GM18498 (cell line): ENCODE data around the gene SH3GLB1.
A peak's percentile ranks its signal among the peaks of the same experiment; 100 is the strongest.

ENCODE experiments used
- ATAC-seq: cut with Tn5 transposase; IDR thresholded peaks from one replicate; pipeline ENCODE4 v1.9.1; 2021; ENCODE audit warnings: mild to moderate bottlenecking, moderate library complexity; ENCODE audit not compliant: unreplicated experiment

SH3GLB1 gene

DNA sequence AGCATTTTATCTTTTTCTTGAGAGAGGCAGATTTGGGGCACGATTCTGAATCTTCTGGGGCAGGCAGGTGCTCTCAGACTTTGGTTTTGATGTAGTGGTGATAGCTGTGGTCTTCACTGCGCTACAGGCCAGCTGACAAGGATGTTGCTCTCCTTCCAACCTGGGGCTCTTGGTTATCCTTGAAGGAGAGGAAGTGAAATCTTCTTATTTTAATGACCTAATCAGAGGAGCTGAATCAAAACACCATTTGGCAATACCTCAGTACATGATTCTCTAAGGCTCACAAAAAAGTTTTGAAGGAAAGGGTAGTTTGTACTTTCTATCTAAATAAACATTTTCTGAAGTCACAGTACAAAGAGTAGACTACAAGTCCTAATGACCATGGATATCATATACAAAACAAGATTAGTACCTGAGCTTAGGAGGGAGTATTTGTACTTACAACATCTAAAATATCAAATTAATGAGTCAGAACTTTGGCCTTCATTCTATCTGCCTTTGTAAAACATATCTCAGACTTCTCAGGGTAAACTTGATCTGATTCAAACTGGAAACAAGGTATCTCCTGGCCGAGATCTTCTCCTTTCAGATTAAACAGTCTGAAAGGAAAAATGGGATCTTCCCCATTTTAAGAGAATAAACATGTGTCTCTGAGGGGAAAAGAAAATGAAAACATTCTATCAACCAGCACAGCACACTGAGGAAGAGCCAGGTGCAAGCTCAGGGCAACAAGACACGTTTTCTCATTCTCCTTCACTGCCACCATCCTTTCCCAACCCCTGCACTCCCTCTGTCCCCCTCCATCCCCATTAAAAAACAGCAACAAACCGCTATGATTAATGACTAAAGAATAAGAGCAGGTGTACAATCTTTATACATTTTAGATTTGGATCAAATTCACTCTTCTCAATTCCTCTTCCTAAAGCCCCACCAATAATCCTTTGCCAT is 69.2 kb downstream of the SH3GLB1 start:
- peak; percentile 20 for ATAC-seq

DNA sequence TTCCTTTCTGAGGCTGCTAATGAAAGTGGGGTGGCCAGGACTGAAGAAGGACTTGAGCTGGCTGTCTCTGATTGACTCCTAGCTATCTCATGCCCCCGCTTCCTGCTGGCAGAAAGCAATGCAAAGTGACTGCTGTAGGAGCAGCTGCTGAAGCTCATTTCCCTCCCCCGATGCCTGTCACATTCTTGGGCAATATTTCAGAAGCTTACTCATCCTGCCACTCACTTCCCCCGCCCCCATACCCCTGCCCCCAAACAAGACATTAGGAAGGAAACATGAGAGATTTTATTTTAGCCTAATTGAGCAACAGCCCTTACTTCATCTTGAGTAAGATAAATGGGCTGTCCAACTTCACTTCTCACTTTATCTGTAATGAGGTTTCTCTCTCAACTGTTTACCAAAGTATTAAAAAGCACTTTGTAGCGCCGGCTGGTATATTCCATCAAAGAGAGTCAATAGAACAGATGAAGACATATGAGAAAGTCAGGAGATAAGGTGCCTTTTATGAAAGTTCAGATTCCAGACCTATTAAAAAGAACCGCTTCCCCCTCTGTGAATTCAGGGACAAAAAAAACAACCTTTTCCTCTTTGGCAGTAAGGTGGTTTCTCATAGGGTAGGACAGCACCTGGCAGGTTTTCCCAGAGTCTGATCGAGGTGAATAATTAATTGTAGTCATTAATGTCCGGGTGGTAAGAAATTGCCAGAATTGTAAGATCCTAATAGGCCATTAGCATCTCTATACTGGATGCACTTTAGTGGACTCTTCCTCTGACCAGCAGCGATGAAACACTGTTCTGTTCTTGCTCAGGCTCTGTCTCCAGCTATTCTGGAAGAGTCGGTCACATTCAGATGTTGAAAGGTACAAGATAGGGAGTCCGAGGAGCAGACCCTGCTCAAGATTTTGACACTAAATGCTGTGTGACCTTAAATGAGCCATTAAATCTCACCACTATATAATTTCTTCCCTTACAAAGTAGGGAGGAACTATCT is 70.2 kb downstream of the SH3GLB1 start:
- ATAC-seq, result peak; percentile 98

DNA sequence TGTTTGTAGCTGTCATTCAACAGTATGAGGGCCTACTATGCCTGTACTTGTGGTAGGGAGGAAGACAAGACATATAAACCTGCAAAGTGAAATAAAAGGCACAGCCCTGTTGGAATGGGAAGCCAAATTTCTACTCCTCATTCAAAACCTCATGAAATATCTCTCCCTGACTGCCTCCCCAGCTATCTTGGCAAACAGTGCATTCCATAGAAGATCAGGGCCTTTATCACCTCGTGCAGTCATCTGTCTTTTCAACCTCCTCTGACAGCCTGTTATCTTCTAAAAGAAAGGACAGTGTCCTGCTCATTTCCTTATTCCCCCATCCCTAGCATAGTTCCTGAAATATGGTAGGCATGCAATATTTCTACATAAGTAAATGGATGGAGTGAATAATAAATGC is 71.0 kb downstream of the SH3GLB1 start:
- no peak for ATAC-seq

DNA sequence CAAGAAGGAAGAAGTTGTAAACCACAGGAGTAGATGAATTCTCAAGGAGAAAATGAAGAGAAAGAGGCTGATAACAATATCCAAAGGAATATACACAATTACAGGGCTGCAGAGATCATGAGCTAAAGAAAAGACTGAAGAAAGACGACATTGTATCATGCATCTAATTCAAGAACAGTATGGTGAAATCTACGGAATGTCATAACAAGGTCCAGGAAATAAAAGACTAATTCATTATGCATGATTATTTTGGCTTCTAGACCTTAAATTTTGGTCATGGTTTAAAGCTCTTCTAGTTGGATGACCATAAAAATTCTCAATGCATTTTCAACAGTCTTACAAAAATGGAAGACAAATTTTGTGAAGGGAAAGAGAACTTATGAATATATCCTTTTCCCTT is 71.7 kb downstream of the SH3GLB1 start:
- ATAC-seq, result no peak

DNA sequence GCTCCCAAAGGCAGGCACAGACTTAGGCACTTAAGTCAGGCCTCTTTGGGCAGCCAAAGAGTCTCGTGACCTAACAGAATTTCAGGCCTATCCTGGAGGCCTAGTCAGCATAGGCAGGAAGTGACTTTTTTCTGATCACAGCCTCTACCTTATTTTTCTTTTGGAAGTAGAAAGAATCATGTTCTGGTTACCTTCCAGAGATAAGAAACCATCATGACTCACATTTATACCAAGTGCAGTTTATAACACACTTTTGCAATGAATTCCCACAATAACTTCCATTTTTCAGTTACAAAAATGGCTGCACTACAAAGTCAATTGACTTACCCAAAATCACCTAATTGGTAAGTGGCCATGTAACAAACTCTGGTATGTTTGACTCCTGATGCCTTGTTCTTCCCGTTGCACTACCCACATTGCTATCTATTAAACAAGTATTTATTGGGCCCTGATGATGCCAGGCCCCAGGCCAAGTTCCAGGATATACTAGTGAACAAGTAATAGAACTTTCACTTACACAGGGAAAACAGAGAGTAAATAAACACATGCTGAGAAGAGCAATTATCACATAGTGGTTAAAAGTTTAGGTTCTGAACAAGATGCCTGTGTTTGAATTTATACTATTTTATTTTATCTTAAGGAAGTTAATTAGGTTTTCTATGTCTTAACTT is 74.3 kb downstream of the SH3GLB1 start:
- no peak for ATAC-seq

DNA sequence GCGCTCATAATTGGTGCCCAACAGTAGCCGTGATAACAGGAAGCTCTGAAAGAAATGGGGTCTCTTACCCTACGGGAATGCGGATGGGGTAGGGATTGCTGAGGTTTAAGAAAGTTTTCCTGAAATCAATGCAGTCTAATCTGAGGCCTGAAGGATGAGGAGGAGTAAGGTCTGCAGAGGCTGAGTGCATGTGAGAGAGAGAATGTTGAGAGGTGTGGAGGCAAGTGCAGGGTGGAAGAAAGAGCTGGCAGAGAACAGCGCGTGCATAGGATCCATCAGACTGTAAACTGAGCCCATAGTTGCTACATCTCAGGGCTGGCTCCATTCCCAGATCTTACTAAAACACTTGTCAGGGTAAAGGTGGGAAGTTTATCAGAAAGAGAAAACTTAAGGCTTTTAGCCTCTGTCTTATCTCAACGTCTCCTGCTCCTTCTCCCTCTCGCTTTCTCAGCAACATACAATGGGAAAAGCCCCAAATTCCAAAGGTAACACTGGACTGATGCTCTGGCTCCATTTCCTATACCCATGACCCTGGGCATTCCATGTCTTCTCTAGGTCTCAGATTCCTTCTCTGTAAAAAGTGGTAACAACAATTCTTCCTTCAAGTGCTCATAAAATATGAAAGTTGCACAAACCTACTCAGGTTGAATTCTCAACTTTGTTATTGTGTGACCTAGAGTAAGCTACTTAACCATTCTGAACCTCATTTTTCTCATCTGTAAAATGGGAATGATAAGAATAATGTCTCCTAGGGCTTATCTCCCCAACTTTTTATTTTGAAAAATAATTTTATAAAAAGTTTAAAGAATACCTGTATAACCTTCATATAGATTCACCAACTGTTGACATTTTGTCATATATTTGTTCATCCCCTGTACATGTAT is 75.2 kb downstream of the SH3GLB1 start:
- no peak for ATAC-seq

DNA sequence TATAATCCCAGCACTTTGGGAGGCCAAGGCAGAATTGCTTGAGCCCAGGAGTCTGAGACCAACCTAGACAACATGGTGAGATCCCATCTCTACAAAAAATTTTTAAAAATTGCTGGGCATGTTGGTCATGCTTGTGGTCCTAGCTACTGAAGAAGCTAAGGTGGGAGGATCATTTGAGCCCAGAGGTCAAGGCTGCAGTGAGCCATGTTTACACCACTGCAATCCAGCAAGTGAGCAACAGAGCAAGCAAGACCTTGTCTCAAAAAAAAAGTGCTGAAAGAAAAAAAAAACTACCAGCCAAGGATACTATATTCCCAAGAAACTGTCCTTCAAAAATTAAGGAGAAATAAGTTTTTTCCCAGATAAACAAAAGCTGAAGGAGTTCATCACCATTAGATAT is 78.1 kb downstream of the SH3GLB1 start:
- no peak for ATAC-seq

DNA sequence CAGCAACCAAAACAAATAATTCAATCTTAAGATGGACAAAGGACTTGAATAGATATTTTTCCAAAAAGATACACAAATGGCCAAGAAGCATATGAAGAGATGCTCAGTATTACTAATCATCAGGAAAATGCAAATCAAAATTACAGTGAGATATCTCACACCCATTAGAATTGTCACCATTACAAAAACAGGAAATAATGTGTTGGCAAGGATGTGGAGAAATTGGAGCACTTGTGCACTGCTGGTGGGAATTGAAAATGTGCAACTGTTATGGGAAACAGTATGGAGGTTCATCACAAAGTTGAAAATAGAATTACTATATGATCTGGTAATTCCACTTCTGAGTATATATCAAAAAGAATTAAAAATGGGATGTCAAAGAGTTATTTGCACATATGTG is 83.2 kb downstream of the SH3GLB1 start:
- ATAC-seq, result no peak

DNA sequence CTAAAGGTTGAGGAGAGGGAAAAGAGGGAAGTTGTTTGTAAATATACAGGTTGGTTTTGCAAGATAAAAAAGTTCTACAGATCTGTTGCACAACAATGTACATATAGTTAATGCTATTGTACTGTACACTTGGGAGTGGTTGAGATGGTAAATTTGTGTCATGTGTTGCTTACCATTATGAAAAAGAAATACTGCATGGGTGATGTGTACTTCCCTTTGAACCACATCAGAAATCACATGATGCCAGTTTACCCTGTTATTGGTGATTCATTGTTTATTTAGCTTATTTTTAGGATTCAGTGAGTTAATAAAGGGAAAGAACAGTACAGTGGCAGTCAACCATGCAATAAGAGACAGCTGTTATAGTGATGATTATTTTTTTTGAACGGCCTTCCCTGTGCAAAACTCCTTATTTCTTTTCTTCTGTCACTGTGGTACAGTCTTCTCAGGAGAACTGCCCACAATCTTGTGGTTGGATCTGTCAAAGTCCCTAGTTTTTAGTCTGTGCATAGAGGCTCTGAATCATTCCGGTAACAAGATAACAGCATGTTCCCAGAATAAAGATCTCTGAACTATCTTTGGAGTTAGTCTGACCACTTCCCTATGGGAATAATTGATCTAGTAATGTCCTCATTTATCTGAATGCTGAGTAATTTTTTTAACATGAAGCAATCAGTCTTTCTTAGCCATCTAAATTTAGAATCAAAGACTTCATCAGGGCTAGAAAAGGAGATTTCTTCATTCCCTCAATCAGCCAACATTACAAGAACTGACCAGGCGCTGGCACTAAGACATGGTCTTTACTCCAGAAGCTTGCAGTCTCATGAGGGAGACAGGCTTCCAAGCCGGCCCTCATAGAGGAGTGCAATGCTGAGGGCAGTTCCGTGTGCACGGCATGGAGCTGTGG is 84.2 kb downstream of the SH3GLB1 start:
- no peak for ATAC-seq

DNA sequence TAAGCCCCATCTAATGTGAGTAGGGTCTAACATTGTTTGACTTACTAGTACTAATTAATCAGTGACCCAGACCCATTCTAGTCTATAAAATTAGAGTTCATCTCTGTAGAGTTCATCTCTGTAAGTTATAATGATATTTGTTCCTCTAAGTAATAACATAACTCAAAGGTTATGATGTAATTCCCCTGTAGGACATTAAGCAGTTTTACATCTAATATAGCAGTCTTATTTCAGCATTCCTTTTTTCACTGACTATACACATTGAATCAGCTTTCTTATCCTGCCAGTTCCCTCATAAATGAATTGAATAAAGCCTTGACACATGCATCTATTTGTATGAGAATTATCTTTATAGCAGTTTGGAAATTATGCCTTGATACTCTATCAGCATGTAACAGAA is 90.9 kb downstream of the SH3GLB1 start:
- no peak for ATAC-seq
